Neural crest cell (in vitro differentiated cells): ENCODE results near the gene GIN1. TPM values are rescaled to one million over a fixed set of nuclear protein-coding genes. Genes with fewer than 3 reads are reported as not detected.

ENCODE experiments used
- DNase-seq: peaks from one replicate; pipeline ENCODE4 v3.0.0; 2021; ENCODE audit warnings: low read depth, mixed read lengths, low spot score
- H3K27ac Mint-ChIP-seq: one replicate; pipeline ENCODE4 v1.8.0; 2021; ENCODE audit warnings: mild to moderate bottlenecking, mixed read lengths; ENCODE audit not compliant: unreplicated experiment
- H3K27me3 Mint-ChIP-seq: 2 replicates; pipeline ENCODE4 v1.8.0; 2021; ENCODE audit warnings: low read depth, mild to moderate bottlenecking, mixed read lengths
- H3K36me3 Mint-ChIP-seq: 2 replicates; pipeline ENCODE4 v1.8.0; 2021; ENCODE audit warnings: low read depth, mild to moderate bottlenecking, mixed read lengths
- H3K4me1 Mint-ChIP-seq: 2 replicates; pipeline ENCODE4 v1.8.0; 2021; ENCODE audit warnings: mixed read lengths
- H3K4me3 Mint-ChIP-seq: one replicate; pipeline ENCODE4 v1.8.0; 2021; ENCODE audit warnings: mild to moderate bottlenecking, mixed read lengths
- H3K9me3 Mint-ChIP-seq: 2 replicates; pipeline ENCODE4 v1.8.0; 2021; ENCODE audit warnings: mixed read lengths
- CTCF ChIP-seq: fragments of 200-600 bp; sonication (generic); conservative IDR thresholded peaks from 2 replicates; pipeline ENCODE4 v1.5.0; 2021; ENCODE audit warnings: antibody characterized with exemption, mild to moderate bottlenecking
- total RNA-seq: library from RNA; stranded (reverse); gene quantifications from 2 replicates; pipeline ENCODE4 v1.2.1, GENCODE V29; 2021

Gene GIN1
- total RNA-seq, 1 donor from 2014 or later, result 8.0 TPM

- TF ChIP-seq CTCF, result no peak
- no peak overlapping the region for H3K27ac Mint-ChIP-seq
- DNase-seq, result no peak
- peaks cover 3% of the 10 kb centered on the region for H3K36me3 Mint-ChIP-seq
- H3K4me1 Mint-ChIP-seq, result no peaks in the 10 kb centered on the region
- no peak overlapping the region for H3K4me3 Mint-ChIP-seq
- peaks cover 2% of the 10 kb centered on the region for H3K9me3 Mint-ChIP-seq
- no peaks in the 10 kb centered on the region for H3K27me3 Mint-ChIP-seq
Observed at GRCh38 chr5:103110403-103110802, 9.5 kb downstream of the GIN1 start.

- Mint-ChIP-seq H3K27ac (no peak overlapping the region), H3K27me3 (no peaks in the 10 kb centered on the region), H3K4me3 (no peak overlapping the region), H3K36me3 (peaks cover 6% of the 10 kb centered on the region), H3K4me1 (no peaks in the 10 kb centered on the region), H3K9me3 (peaks cover 2% of the 10 kb centered on the region)
- no peak for DNase-seq
- TF ChIP-seq CTCF, result no peak
Observed at GRCh38 chr5:103109277-103109676, 10.7 kb downstream of the GIN1 start.

- DNase-seq, result no peak
- Mint-ChIP-seq H3K27ac (no peak overlapping the region), H3K4me1 (no peaks in the 10 kb centered on the region), H3K9me3 (peaks cover 2% of the 10 kb centered on the region), H3K27me3 (no peaks in the 10 kb centered on the region), H3K4me3 (no peak overlapping the region), H3K36me3 (peaks cover 7% of the 10 kb centered on the region)
- TF ChIP-seq CTCF, result no peak
Observed at GRCh38 chr5:103108086-103108485, 11.9 kb downstream of the GIN1 start.

GRCh38 chr5:103102234-103102633 lies 17.7 kb downstream of the GIN1 start:
- peaks cover 7% of the 10 kb centered on the region for H3K36me3 Mint-ChIP-seq
- no peak for DNase-seq
- H3K9me3 Mint-ChIP-seq, result no peaks in the 10 kb centered on the region
- H3K4me1 Mint-ChIP-seq, result no peaks in the 10 kb centered on the region
- no peak overlapping the region for H3K4me3 Mint-ChIP-seq
- H3K27ac Mint-ChIP-seq, result no peak overlapping the region
- TF ChIP-seq CTCF, result no peak
- H3K27me3 Mint-ChIP-seq, result no peaks in the 10 kb centered on the region

GRCh38 chr5:103101079-103101750 lies 18.7 kb downstream of the GIN1 start:
- peaks cover 7% of the 10 kb centered on the region for H3K36me3 Mint-ChIP-seq
- H3K9me3 Mint-ChIP-seq, result no peaks in the 10 kb centered on the region
- H3K4me3 Mint-ChIP-seq, result no peak overlapping the region
- DNase-seq, result no peak
- H3K27me3 Mint-ChIP-seq, result no peaks in the 10 kb centered on the region
- H3K4me1 Mint-ChIP-seq, result no peaks in the 10 kb centered on the region
- H3K27ac Mint-ChIP-seq, result no peak overlapping the region
- no peak for TF ChIP-seq CTCF
